NCI-H1092 (cell line): ENCODE data around the gene RTF2.

Source experiments
- DNase-seq: peaks from one replicate; lab custom pipeline; 2025; lab: John Stamatoyannopoulos, UW

Gene RTF2

DNA sequence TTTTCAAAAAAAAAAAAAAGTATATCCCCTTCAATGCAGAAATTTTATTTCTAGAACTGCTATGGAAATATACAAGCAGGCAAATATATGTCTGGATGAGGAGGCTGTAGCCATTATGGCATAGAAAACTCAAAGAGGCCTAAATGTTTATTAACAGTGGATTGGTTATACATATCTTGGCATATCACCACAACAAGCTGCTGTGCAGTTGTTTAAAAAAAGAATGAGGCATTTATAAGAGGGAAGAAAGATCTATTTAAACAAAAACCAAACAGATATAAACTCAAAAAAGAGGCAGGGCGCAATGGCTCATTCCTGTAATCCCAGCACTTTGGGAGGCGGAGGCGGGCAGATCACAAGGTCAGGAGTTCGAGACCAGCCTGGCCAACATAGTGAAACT is 30.1 kb upstream of the RTF2 start:
- DNase-seq, result no peak

GRCh38 chr20:56439771-56440291 is 28.6 kb upstream of the RTF2 start:
- no peak for DNase-seq

DNA sequence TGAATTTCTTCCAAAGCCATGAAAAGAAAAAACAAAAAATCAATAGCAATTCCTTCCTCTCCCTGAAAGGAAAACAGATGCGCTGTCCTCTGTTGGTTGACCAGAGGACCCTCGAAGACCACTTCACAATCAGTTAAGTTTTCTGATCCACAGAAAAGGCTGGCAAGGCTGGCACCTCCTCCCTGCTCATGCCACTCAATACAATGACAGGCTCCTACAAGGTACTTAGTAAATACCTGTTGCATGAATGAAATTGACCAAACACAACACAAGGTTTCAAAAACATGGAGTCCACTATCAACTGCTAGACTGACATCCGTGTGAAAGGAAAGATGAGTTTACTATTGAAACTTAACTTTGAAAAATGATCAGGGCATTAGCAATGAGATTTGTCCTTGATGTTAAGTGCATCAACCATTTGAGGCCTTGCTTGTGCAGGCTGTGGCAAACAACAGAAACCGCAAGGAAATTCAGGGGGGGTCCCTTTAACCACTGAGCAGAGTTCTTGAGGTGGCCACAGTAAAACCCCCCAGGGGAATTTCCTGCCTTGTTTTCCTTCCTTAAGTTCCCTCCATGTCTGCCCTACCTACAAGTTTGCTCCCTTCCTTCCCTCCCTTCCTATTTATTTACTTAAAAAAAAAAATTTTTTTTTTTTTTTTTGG is 27.9 kb upstream of the RTF2 start:
- DNase-seq, result no peak

GRCh38 chr20:56442389-56443365 is 25.8 kb upstream of the RTF2 start:
- no peak for DNase-seq

DNA sequence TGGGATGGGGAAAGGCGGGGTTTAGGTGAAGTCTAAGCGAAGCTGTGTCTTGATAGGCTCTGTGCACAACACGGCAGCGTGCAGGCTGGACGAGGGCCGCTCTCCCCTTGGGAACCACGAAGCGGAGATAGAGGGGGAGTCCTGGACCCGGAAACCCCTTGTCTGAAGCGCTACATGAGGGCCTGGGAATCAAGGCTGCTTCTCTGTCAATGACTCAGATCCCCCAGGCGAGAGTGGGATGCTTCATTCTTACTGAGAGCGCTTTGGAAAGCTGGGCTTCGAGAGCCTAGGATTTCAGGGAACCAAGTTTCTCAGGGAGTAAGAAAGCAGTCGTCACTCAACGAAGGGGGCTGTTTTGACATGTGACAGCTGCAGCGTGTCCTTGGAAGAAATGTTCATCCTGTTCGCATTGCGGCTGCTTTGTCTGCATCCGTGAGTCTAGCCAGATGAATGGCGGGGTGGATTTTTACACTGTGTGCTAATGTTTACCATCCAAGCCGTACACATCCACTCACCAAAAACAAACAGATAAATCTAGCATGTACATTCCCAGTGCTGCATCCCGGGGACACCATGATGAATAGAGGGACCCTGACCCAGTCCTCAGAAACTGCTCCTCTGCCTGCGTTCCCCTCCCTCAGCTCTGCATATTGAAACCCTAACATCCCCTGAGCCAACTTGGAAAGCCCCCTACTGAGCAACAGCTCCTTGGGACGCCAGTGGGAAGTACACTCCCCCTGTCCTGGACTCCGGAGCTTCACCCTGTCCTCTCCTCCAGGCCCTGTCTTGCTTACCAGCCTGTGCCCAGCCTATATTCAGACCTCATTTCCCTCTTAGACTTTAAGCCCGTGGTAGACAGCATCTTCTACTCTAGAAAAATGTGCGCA is 24.5 kb upstream of the RTF2 start:
- DNase-seq, result no peak

DNA sequence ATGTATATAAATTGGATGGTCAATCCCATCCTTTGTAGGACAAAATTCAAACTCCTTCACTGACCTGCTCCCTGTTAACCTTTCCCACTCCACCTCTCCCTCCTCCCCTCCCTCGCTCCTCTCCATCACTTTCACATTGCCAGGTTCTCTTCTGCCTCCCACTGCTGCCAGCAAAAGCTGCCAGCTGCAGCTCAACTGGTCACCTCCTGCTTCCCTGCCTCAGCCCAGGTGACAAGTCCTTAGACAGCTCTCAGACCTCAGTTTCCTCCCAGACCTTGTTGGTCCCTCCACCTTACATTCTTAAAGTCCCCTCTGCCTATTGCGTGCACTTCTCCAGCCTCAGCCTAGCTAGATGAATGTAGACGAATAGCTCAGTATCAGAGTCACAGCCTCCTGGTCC is 23.3 kb upstream of the RTF2 start:
- DNase-seq, result no peak

DNA sequence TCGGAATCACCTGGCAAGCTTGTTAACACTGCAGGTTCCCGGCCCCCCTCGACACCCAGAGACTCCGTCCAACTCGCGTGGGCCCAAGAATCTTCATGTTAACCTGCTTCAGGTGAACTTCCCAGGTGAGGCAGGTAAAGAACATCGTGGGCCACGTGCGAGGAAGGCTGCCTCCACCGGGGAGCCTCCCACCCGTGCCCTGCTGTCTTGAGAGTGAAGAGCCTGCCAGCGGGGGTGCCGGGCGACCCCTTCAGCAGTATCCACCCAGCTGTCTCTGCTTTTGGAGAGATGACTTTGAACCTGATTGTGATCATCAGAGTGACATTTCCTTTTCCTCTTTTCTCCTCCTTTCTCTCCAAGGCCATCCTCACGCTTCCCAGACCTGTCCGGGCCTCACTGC is 22.9 kb upstream of the RTF2 start:
- DNase-seq, result no peak

DNA sequence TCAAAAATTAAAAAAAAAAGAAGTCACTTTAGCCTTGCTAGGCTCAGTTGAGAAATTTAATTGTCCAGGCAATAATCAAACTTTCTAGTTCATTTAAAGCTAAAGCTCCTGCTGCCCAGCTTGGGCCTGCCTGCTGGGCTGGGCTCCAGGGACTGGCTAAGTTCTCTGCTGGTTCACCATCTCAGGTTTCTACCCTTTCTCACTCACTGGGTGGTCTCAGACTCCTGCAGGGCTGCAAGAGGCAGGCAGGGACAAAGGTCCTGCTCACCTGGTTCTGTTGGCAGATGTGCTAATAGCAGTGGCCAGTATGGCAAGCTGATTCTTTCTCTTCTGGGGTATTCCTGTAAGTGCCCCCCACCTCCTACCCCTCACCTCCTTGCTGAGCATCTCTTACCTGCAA is 21.2 kb upstream of the RTF2 start:
- no peak for DNase-seq

DNA sequence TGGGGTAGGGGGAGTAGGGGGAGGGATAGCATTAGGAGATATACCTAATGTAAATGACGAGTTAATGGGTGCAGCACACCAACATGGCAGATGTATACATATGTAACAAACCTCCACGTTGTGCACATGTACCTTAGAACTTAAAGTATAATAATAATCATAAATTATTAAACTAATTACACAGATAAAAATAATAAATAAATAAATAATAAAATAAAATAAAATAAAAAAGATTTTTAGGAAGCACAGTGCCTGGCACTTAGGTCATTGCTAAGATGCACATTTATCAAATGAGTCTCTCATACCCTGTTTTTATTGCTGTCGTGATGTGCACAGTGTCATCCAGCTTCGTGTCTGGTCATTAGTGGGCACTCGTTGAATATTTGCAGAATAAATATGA is 19.0 kb upstream of the RTF2 start:
- no peak for DNase-seq

DNA sequence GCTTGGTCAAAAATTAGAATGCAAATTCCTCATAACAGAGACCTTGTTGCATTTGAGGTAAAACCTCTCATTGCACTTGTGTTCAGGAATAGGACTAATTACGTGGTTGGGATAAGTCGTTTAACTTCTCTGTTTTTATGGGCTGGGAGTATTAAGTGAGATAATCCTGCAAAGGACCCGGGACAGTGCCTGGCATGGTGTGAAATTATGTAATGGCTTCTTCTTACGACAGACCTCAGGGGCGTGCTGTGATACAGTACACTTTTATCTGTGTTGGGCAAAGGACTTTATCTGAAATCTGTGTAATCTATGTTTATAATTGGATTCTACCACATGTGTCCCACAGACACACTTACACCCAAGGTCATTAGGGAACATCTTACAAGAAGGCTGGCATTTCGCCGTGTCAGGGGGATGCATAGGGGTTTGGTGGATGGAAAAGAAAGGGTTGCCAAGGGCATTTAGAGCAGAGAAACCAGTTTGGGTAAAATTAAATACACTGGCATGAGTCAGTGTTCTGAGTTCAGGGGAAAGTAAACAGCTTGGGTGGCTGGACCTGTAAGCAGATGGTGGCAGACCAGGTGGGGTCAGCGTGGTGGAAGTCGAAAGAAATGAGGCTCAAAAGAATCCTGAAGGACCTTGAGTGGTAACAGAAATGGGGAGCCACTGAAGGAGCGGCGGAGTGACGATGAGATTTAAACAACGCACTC is 17.2 kb upstream of the RTF2 start:
- DNase-seq, result no peak

GRCh38 chr20:56453352-56453751 is 15.1 kb upstream of the RTF2 start:
- no peak for DNase-seq

DNA sequence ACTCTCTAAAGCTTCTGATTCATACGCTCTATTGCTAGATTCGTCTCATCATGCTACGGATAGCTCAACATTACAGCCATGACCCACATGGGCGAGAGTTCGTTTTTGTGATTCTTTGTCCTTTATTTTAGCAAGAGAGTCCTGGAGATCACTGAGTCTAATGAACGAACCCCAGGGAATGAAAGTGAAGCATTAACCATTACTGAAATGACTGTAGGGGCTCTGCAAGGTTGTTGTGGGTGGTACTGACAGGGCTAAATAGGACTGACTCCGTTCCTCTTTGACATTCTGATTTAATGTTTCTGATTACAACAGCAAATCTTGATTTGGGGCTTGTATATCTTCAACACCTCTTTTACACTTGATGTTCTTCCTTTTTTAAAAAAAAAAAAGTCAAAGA is 13.7 kb upstream of the RTF2 start:
- no peak for DNase-seq

GRCh38 chr20:56458206-56458821 is 10.1 kb upstream of the RTF2 start:
- no peak for DNase-seq

DNA sequence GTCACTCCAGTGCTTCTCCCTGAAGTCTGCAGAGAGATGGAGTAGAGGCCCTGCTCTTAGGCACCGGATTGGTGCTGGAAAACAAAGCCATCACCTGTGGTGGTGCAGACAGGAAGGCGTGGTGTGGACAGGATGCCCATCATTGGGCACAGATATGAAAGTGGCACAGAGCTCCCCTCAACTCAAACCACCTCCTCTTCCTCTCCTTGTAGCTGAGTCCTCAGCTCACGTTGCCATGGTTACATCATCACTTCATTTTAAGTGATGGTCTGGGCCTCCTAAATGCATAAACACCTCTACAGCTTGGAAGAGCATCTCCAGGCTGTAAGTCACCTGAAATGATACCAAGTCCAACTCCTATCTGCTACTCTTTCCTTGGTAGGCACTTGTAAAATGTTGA is 8.0 kb upstream of the RTF2 start:
- no peak for DNase-seq

DNA sequence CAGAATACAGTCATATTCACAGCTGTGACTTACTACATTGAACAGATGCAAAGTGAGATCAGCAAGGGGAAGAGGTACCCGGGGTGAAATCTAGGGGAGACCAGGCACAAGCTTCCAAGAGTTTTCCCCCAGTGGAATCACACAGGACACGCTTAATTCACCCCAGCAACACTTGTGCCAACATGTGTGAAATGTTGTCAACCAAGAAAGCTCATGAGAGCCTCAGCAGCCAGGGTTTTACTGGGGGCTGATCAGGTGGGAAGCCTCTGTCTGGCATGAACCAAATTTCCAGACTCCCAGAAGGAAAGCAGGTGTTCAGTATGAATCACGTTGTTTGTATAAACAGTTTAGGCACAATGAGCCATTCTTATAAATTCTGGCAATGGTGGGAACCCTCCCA is 6.9 kb upstream of the RTF2 start:
- no peak for DNase-seq

DNA sequence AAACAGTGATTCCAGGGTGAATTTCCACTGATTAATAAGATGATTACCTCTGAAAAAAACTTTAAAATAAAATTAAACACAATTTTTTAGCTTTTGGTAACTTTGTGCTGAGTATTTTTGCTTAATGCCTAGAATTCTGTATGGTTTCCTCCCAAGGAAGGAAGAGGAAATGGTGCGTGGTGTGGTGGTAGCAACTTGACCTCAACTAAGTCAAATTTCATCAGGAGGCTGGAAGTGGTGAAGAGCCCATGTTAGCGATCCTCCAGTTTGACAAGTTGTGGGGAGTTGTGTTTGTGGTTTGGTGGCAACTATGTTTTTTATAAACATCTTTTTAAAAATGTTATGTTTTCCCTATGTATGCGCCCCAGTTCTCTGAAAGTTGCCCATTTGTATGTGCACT is 5.0 kb upstream of the RTF2 start:
- no peak for DNase-seq

GRCh38 chr20:56465997-56466396 is 2.4 kb upstream of the RTF2 start:
- DNase-seq, result no peak

GRCh38 chr20:56467968-56468315 is 485 bp upstream of the RTF2 start:
- no peak for DNase-seq

- DNase-seq, result no peak
Observed at GRCh38 chr20:56469077-56469449, 636 bp downstream of the RTF2 start.

GRCh38 chr20:56483970-56484369 is 15.5 kb downstream of the RTF2 start:
- no peak for DNase-seq

- no peak for DNase-seq
Observed at GRCh38 chr20:56487216-56487615, 18.8 kb downstream of the RTF2 start.
